Left cardiac atrium (tissue), 4 donors: ENCODE results near the gene KRT77. TPM values are rescaled to one million over a fixed set of nuclear protein-coding genes. Genes with fewer than 3 reads are reported as not detected.
"Not testable (repeated sequence)": the region's sequence is repeated elsewhere in the genome, so short reads cannot be mapped to it uniquely, and the experiment has no call there.

Experiments
- ATAC-seq, 2 donors: fragments of 200-7000 bp; cut with Tn5 transposase; one replicate each; pipeline ENCODE4 v1.9.1; 2020; ENCODE audit warnings: mild to moderate bottlenecking in 2 of 2, moderate library complexity in 2 of 2
- DNase-seq: peaks from one replicate; pipeline ENCODE4 v3.0.0-alpha.2; 2020
- intact Hi-C, 2 donors: fragments of 100-400 bp; cut with DNase I; formaldehyde crosslinking; loops; one replicate each; pipeline versions ENCODE4 v1.14.1 to v1.15.1; 2022 to 2023
- total RNA-seq, 2 donors: library from RNA; stranded (reverse); fragmentation: NEBNext Ultra II Directional; extraction: Animal tissue kit (Norgen Biotek cat#: 25700); gene quantifications; one replicate each; pipeline ENCODE4 v1.2.1, GENCODE V29; 2021
- donor health status: DM: no; HTN: yes; CAD: no.
- donor health status: DM: no; HTN: yes; CAD: no; lungs with severe emphysema.
- donor health status: DM: yes; HTN: yes; CAD: no.
- donor health status: Dilated cardiomyopathy.

The KRT77 gene
- total RNA-seq, 2 donors from 2014 or later, result not detected

- no peak for ATAC-seq
- no peak for DNase-seq
- intact Hi-C loops, result no loop called here
Measured at GRCh38 chr12:52682938-52683574, 20.3 kb downstream of the KRT77 start.

GRCh38 chr12:52682381-52682660 lies 21.0 kb downstream of the KRT77 start:
- intact Hi-C loops, result no loop called here
- ATAC-seq, result no peak
- no peak for DNase-seq

- DNase-seq, result no peak
- no peak for ATAC-seq
- intact Hi-C loops, result no loop called here
Measured at GRCh38 chr12:52681526-52682380, 21.6 kb downstream of the KRT77 start.

- no peak for DNase-seq
- ATAC-seq, result no peak
- intact Hi-C loops, result no loop called here
Measured at GRCh38 chr12:52680363-52680762, 23.0 kb downstream of the KRT77 start, which contains the start of gene KRT1. Gene KRT1 (minus strand): TSS chr12:52680407. CDS start chr12:52680348, 59 bp downstream.

GRCh38 chr12:52679875-52680274 lies 23.4 kb downstream of the KRT77 start:
- ATAC-seq (no peak), DNase-seq (no peak)
- intact Hi-C loops, result no loop called here

GRCh38 chr12:52677671-52678070 lies 25.7 kb downstream of the KRT77 start:
- ATAC-seq (no peak), DNase-seq (no peak)
- intact Hi-C loops, result no loop called here

GRCh38 chr12:52677126-52677525 lies 26.2 kb downstream of the KRT77 start:
- DNase-seq (no peak), ATAC-seq (no peak)
- intact Hi-C loops, result no loop called here

- intact Hi-C loops, result no loop called here
- ATAC-seq (no peak), DNase-seq (no peak)
Measured at GRCh38 chr12:52676163-52676562, 27.2 kb downstream of the KRT77 start.

GRCh38 chr12:52675301-52675701 lies 28.0 kb downstream of the KRT77 start:
- DNase-seq (no peak), ATAC-seq (no peak)
- intact Hi-C loops, result no loop called here

- DNase-seq, result no peak
- intact Hi-C loops, result no loop called here
- ATAC-seq, result no peak
Measured at GRCh38 chr12:52674433-52674775, 28.9 kb downstream of the KRT77 start.

GRCh38 chr12:52673713-52674432 lies 29.5 kb downstream of the KRT77 start:
- ATAC-seq, result no peak

GRCh38 chr12:52673217-52673616 lies 30.1 kb downstream of the KRT77 start:
- intact Hi-C loops, result no loop called here
- DNase-seq, result no peak
- no peak for ATAC-seq

More at GRCh38 chr12:52673713-52674432, 29.5 kb downstream of the KRT77 start:
- no peak for DNase-seq
- intact Hi-C loops, result no loop called here

- intact Hi-C loops, result no loop called here
- ATAC-seq (no peak), DNase-seq (no peak)
Measured at GRCh38 chr12:52672321-52672933, 30.9 kb downstream of the KRT77 start.

- ATAC-seq (no peak), DNase-seq (no peak)
- intact Hi-C loops, result no loop called here
Measured at GRCh38 chr12:52670961-52671360, 32.4 kb downstream of the KRT77 start.

GRCh38 chr12:52670506-52670905 lies 32.8 kb downstream of the KRT77 start:
- intact Hi-C loops, result no loop called here
- no peak for ATAC-seq

GRCh38 chr12:52669941-52670340 lies 33.4 kb downstream of the KRT77 start:
- ATAC-seq, DNase-seq: not testable (repeated sequence)
- intact Hi-C loops, result loop anchor here in 1 of 2 donors (5.0 kb wide), 1 partner anchor 197 kb away; no protein-coding TSS in a partner anchor

More at GRCh38 chr12:52670506-52670905, 32.8 kb downstream of the KRT77 start:
- no peak for DNase-seq

GRCh38 chr12:52669426-52669825 lies 33.9 kb downstream of the KRT77 start:
- no peak for ATAC-seq
- no peak for DNase-seq
- intact Hi-C loops, result loop anchor here in 1 of 2 donors (5.0 kb wide), 1 partner anchor 198 kb away; no protein-coding TSS in a partner anchor

- intact Hi-C loops, result loop anchor here in 1 of 2 donors (5.0 kb wide), 1 partner anchor 199 kb away; no protein-coding TSS in a partner anchor
- DNase-seq (no peak), ATAC-seq (no peak)
Measured at GRCh38 chr12:52667931-52668330, 35.4 kb downstream of the KRT77 start.

- ATAC-seq (no peak), DNase-seq (no peak)
- intact Hi-C loops, result loop anchor here in 1 of 2 donors (5.0 kb wide), 1 partner anchor 200 kb away; no protein-coding TSS in a partner anchor
Measured at GRCh38 chr12:52667509-52667908, 35.8 kb downstream of the KRT77 start.
